Parathyroid adenoma (tissue), 2 donors: ENCODE data around the gene SLC38A6.

ENCODE experiments used
- H2AFZ ChIP-seq: fragments of 300-600 bp; sonication (generic); one replicate; pipeline ENCODE4 v1.7.0; 2017; ENCODE audit warnings: antibody characterized with exemption, mild to moderate bottlenecking
- H3K27ac ChIP-seq: fragments of 300-600 bp; sonication (generic); one replicate; pipeline ENCODE4 v1.7.0; 2017
- H3K27me3 ChIP-seq: fragments of 300-600 bp; sonication (generic); one replicate; pipeline ENCODE4 v1.7.0; 2017; ENCODE audit warnings: low read length; ENCODE audit not compliant: control insufficient read depth, insufficient read depth
- H3K36me3 ChIP-seq: fragments of 300-600 bp; sonication (generic); one replicate; pipeline ENCODE4 v1.7.0; 2017; ENCODE audit warnings: low read length; ENCODE audit not compliant: control insufficient read depth, insufficient read depth
- H3K4me1 ChIP-seq: fragments of 300-600 bp; sonication (generic); one replicate; pipeline ENCODE4 v1.7.0; 2017; ENCODE audit warnings: control low read depth
- H3K4me2 ChIP-seq: fragments of 300-600 bp; sonication (generic); one replicate; pipeline ENCODE4 v1.7.0; 2017; ENCODE audit warnings: low read length
- H3K4me3 ChIP-seq: fragments of 300-600 bp; sonication (generic); one replicate; pipeline ENCODE4 v1.7.0; 2017; ENCODE audit warnings: low read depth, low read length
- H3K79me2 ChIP-seq: fragments of 300-600 bp; sonication (generic); one replicate; pipeline ENCODE4 v1.7.0; 2017; ENCODE audit warnings: control low read depth
- H3K9ac ChIP-seq: fragments of 300-600 bp; sonication (generic); one replicate; pipeline ENCODE4 v1.7.0; 2017; ENCODE audit warnings: mild to moderate bottlenecking
- H3K9me3 ChIP-seq: fragments of 300-600 bp; sonication (generic); one replicate; pipeline ENCODE4 v1.7.0; 2017; ENCODE audit warnings: low read length; ENCODE audit not compliant: control insufficient read depth
- TF ChIP-seq, protein P1 (sequence below): fragments of 300-600 bp; sonication (generic); IDR thresholded peaks from one replicate; pipeline ENCODE4 v1.7.0; 2017; ENCODE audit warnings: antibody characterized with exemption, mild to moderate bottlenecking
- donor health status: primary hyperparathyroidism.

Gene SLC38A6

DNA sequence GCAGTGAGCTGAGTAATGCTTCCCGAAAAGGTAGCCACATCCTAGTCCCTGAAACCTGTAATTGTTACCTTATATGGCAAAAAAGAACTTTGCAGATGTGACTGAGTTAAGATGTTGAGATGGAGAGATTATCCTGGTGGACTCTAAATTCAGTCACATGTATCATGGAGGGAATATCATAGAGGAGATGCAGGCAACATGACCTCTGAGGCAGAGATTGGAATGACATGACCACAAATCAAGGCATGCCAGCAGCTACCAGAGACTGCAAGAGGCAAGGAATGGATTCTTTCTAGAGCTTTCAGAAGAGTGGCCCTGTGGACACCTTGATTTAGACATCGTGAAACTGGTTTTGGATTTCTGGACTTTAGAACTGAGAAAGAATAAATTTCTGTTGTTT, 18.5 kb downstream of the SLC38A6 start:
- H3K9ac ChIP-seq = no peak overlapping the region
- H3K4me3 ChIP-seq = no peak overlapping the region
- H3K27ac ChIP-seq = no peak overlapping the region
- H3K27me3 ChIP-seq = no peaks in the 10 kb centered on the region
- H3K36me3 ChIP-seq = no peaks in the 10 kb centered on the region
- TF ChIP-seq, protein P1, sequence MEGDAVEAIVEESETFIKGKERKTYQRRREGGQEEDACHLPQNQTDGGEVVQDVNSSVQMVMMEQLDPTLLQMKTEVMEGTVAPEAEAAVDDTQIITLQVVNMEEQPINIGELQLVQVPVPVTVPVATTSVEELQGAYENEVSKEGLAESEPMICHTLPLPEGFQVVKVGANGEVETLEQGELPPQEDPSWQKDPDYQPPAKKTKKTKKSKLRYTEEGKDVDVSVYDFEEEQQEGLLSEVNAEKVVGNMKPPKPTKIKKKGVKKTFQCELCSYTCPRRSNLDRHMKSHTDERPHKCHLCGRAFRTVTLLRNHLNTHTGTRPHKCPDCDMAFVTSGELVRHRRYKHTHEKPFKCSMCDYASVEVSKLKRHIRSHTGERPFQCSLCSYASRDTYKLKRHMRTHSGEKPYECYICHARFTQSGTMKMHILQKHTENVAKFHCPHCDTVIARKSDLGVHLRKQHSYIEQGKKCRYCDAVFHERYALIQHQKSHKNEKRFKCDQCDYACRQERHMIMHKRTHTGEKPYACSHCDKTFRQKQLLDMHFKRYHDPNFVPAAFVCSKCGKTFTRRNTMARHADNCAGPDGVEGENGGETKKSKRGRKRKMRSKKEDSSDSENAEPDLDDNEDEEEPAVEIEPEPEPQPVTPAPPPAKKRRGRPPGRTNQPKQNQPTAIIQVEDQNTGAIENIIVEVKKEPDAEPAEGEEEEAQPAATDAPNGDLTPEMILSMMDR = no peak
- peaks cover 11% of the 10 kb centered on the region for H3K79me2 ChIP-seq
- no peak overlapping the region for H3K4me2 ChIP-seq
- no peak overlapping the region for H2AFZ ChIP-seq
- no peaks in the 10 kb centered on the region for H3K9me3 ChIP-seq
- H3K4me1 ChIP-seq = no peaks in the 10 kb centered on the region

DNA sequence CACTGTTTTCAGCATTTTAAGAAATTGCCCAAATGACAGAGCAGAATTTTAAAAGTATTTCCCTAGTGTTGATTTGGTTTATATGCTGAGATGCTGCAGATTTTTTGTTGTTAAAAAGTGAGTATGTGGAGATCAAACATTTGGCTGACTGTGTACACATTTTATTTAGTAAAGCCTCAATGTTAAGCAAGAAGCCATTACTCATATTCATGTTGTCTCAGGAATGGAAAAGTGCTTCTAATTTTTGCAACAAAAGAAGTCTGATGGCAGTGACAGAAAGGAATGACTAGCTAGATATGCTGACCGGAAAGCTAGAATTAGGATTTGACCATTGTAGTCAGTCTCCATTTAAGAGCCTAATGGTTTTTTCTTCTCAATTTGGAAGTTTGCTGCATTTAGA, 22.5 kb downstream of the SLC38A6 start:
- TF ChIP-seq, protein P1 = no peak
- Histone ChIP-seq H3K4me3 (no peak overlapping the region), H3K9me3 (no peaks in the 10 kb centered on the region), H3K27me3 (no peaks in the 10 kb centered on the region), H3K9ac (no peak overlapping the region), H3K4me1 (no peaks in the 10 kb centered on the region), H2AFZ (no peak overlapping the region), H3K4me2 (no peak overlapping the region), H3K27ac (no peak overlapping the region), H3K79me2 (peaks cover 2% of the 10 kb centered on the region), H3K36me3 (no peaks in the 10 kb centered on the region)

DNA sequence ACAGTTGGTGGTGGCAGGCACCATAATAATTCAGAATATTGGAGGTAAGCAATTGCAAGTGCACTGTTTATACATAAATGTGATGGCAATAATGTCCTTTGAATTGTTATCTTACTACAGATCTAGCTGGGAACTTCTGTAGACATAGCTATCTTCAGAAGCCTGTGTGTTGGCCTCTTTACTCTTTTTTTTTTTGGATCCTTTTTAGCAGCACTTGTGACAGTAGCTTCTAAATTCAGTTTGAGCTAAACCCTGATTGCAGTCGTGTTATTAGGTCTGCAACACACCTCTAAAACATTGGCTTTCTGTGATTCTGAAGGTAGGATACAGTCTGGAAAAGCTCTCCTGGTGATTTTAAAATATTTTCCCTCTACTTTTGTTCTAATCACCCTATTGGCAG, 38.5 kb downstream of the SLC38A6 start:
- H2AFZ ChIP-seq = no peak overlapping the region
- no peak overlapping the region for H3K9ac ChIP-seq
- H3K27me3 ChIP-seq = no peaks in the 10 kb centered on the region
- H3K36me3 ChIP-seq = no peaks in the 10 kb centered on the region
- H3K79me2 ChIP-seq = no peaks in the 10 kb centered on the region
- H3K4me3 ChIP-seq = no peak overlapping the region
- TF ChIP-seq, protein P1 = no peak
- no peak overlapping the region for H3K4me2 ChIP-seq
- H3K27ac ChIP-seq = no peak overlapping the region
- peaks cover 2% of the 10 kb centered on the region for H3K4me1 ChIP-seq
- no peaks in the 10 kb centered on the region for H3K9me3 ChIP-seq

DNA sequence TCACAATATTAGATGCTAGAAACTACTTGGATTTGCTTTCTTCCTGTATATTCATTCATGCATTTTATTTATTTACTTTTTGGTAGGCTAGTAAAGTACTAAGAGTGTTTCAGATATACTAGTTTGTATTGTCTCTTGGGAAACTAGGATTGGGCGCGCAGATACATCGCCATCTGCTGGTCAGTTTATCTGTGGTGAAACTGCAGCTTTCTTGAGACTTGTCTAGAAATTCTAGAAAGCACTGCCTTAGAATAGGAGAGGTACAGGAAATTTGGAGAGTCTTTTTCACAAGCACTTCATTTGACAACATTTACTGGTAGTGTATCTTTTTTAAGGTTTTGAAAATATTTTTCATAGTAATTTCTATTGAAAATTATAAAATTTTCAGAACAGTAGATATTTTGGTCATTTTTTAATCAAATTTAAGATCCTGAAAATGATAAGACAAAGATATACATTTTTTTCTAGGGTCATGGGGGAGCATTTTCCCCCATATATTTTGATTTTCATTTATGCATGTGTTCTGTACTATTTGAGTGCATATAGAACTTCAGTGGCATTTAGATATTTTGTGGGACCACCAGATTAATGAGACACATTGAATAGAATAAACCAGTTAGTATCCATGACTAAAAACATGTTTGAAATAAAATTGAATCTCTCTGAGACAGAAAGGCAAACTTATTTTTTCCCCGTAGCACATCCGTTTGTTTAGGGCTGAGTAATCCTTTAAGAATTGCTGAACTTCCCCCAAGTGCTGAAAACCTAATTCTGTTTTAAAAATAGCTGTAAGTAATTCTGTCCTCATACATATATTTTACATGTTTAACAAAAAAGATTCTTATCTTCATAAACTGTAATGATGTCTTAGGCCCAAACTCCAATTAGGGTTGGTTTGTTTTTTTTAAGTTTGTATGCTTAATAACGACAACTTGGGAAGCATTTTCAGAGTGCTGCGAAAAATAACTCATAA, 44.5 kb downstream of the SLC38A6 start:
- H3K27me3 ChIP-seq = no peaks in the 10 kb centered on the region
- H3K36me3 ChIP-seq = no peaks in the 10 kb centered on the region
- H3K27ac ChIP-seq = no peak overlapping the region
- no peaks in the 10 kb centered on the region for H3K4me1 ChIP-seq
- H3K79me2 ChIP-seq = no peaks in the 10 kb centered on the region
- H3K9ac ChIP-seq = no peak overlapping the region
- no peaks in the 10 kb centered on the region for H3K9me3 ChIP-seq
- peak overlapping the region; percentile 28 for H3K4me2 ChIP-seq
- no peak overlapping the region for H2AFZ ChIP-seq
- TF ChIP-seq, protein P1 = peak; percentile 91
- H3K4me3 ChIP-seq = no peak overlapping the region
